Middle frontal gyrus (tissue), 1 donor: ENCODE results near the gene BLM.

Source experiments
- DNase-seq: peaks from one replicate; pipeline ENCODE4 v3.0.0-alpha.2; 2015; ENCODE audit warnings: low spot score; ENCODE audit errors: extremely low spot score

Gene BLM

DNA sequence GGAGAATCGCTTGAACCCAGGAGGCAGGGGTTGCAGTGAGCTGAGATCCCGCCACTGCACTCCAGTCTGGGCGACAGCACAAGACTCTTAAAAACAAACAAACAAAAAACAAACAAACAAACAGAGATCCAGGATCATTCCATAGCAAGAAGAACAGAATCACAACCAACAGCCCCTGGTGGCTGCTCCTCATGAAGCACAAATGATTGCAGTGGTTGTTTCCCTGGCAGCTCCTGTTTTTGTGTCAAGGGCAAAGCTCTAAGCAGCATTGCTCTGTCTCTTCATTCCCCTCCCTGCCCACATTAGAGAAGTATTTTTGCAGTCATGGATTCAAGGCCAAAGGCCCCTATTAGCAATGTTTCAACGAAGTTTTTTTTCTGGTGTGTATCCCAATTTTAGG lies 25.8 kb upstream of the BLM start:
- DNase-seq = no peak

DNA sequence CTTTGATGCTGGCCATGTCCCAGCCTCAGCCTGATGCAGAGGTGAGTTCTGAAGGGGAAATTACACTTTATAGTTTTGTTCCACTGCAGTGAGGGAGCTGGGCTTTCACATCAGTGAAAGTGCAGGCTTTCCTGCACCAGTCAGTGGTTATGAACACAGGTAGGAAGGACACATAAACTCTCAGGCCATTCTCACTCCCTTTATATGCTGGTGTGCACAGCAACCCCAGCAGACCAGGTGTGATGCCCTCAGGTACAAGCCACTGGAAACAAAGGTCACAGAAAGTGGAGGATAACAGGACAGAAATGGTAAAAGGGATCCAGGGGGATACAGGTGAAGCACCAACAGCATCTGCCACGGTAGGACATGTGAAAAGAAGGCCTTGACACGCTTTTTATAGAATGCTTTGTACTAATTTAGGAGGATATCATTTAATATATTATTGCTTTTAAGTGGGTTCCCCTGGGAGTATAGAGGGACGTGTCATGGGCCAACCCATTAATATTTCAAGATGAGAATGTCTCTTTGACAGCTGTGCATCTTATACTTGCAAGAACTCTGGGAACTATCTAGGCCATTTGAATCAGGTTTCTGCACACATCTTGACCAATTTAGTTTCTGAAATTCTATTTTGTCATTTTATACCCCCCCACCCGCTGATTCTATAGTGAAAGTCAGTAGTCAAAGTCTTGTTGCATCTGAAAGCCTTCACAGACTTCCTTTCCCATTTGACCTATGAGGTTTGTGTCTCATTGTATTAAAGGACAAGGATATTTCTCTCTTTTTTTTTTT lies 25.0 kb upstream of the BLM start:
- no peak for DNase-seq

DNA sequence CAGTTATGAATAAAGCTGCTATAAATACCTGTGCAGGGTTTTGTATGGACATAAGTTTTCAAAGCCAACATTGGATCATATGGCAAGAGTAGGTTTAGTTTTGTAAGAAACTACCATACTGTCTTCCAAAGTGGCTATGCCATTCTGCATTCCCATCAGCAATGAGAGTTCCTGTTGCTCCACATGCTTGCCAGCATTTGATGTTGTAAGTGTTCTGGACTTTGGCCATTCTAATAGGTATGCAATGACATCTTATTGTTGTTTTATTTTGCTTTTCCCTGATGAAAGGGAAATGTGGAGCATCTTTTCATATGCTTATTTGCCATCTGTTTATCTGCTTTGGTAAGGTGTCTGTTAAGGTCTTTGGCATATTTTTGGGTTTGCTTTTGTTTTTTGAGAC lies 22.2 kb upstream of the BLM start:
- DNase-seq = no peak

DNA sequence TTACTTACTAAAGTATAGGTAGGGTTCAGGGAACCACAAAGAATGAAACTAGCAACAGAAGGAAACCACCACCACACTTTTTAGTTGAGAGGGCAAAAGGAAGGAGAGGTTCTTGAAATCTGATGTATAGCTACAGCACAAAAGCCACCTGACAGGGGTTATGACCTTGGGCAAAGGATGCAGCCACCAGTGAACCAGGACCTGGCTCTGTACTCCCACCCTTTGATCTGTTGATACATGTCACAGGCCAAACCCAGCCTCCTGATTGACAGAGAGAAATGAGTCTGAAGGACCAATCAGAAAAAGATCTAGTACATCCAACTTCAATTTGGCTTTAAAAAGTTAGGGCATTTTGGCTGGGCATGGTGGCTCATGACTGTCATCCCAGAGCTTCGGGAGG lies 20.0 kb upstream of the BLM start:
- DNase-seq = no peak

DNA sequence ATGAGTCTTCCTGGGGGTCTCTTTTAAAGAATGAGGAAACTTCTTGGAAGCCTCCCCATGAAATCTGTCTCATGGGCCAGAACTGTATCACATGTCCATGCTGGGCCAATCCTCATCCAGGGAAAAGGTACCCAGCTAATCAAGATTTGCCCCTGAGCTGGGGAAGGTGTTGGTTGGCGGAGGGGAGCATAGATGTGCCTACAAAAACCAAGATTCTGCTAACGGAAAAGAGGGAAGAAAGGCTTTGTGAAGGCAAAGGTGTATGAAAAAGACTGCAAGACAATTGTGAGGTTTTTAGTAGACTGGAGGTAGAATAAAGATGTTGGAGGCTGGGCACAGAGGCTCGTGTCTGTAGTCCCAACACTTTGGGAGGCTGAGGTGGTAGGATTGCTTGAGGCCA lies 18.5 kb upstream of the BLM start:
- DNase-seq = no peak

DNA sequence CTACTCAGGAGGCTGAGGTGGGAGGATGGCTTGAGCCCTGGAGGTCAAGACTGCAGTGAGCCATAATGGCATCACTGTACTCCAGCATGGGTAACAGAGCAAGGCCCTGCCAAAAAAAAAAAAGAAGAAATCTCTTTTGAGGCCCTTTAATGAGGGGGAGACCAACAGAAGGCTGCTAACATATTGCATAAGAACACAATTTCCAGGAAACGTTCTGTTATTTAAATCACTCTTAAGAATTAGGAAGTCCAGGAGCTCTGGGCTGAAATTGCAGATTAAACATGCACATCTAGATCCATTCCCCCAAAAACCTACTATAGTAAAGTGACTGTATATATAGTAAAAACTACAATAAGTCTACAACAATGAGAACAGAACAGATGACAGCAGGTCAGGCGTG lies 16.1 kb upstream of the BLM start:
- DNase-seq = no peak

DNA sequence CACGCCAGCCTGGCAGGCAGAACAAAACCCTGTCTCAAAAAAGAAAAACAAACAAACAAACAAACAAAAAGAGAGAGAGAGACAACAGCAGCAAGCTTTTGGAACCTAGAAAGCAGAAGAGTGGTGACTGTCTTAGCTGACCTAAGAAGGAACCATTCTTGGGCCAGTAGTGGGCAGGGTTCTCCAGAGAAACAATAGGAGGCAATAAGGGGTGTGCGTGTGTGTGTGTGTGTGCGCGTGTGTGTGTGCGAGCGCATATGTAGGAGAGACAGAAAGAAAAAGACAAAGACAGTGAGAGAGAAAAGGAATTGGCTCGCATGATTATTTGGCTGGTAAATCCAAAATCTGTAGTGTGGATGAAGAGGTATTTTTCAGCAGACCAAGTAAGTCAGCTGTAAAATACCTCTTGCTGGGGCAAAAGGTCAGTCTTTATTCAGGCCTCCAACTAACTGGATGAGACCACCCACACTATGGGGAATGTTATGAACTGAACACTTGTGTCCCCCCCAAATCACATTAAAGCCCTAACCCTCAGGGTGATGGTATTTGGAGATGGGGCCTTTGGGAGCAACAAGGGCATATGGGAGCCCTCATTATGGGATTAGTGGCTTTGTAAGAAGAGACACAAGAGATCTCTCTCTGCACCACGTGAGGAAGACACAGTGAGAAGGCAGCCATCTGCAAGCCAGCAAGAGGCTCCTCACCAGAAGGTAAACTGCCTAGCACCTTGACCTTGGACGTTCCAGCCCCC lies 15.1 kb upstream of the BLM start:
- DNase-seq = no peak

DNA sequence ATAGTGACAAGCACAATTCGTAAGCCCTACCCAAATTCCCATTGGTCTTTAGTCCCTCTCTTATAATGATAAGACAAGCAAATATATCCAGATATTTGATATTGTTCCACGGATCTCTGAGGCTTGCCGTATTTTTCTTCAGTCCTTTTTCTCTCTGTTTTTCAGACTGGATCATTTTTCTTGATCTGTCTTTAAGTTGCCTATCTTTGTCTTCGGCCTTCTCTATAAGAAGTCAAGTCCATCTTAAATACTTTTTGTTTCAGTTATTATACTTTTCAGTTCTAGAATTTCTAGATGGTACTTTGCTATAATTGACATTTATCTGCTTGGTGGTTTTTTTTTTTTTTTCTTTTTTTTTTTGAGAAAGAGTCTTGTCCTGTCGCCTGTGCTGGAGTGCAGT lies 13.7 kb upstream of the BLM start:
- DNase-seq = no peak

DNA sequence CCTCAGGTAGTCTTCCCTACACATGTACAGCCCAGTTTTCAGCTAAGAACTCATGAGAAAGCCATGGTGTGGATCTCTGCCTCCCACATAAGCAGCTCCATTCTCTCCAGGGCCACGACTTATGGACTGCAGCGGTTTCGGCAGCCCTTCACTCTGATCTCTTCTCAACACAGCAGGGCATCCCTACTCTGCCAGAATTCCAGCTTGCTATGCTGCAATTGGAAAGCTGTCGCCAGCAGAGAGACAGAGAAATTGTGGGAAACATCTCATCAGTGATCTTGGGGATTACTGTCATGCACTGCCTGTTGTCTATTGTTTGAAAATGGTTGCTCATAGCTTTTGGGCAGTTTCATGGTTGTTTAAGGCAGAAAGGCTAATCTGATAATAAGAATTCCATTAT lies 11.9 kb upstream of the BLM start:
- no peak for DNase-seq

DNA sequence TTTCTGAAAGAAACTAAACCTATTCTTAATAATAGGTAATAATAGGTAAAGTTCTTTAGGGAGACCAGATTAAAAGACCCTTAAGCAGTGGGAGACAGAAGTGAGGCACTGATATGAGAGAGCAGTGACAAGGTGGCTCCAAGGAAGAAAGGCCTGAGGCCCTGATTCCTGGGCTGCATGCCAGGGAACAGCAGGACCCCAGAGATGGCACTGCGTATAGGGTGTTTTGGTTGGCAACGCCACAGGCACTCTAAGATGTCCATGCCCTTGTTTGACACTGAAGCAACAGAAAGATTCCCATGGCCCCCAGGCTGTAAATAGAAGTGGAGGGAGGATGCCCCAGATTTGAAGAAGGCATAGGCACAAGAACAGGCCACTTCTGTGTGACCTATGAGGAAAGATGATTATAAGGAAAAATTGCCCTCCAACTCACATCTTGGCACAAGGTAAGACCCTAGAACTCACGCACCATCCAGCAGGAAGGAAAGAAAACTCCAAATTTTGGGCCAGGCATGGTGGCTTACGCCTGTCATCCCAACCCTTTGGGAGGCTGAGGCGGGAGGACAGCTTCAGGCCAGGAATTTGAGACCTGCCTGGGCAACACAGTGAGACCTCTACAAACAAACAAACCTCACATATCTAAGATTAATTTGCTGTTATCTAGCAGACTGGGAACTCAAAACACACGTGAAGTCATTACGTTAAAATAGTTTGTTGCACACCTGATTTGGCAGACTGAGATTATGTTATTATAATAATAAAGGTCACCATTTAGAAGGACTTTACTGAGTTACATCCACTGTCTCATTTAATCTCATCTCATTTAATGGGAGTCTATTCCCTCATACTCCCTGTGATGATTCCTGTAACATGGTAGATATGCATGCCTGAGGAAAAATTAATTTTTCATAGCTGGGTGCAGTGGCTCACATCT lies 10.5 kb upstream of the BLM start:
- no peak for DNase-seq

DNA sequence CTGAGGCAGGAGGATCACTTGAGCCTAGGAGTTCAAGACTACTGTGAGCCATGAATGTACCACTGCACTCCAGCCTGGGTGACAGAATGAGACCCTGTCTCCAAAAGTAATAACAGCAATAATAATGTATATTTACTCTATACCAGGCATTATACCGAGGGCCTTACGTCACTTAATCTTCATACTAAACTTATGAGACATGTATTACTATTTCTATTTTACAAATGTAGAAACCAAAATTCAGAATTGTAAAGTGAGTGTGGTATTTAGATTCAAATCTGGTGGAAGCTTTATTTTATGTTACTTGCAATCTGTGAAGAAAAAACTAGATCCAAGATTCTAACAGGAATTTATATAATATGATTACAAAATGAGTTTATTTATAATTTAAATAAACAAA lies 9.7 kb upstream of the BLM start:
- DNase-seq = no peak

DNA sequence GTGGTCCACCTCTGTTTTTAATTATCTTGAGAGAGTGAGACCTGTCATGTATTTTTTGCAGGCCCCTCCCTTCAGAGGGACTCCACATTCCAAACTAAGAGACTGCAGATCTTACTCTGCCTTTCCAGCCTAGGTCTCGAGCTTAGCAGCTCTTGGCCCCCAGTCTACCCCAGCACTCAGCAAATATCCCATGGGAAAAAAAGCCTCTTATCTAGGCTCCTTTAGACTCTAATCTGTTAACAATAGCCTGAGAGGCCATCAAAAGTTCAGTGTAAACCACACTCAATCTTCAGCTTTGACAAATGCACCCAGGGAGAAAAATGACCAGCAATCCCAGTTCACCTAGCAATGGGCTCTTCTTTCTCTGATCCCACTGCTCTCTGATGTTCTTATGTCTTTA lies 8.6 kb upstream of the BLM start:
- DNase-seq = no peak

DNA sequence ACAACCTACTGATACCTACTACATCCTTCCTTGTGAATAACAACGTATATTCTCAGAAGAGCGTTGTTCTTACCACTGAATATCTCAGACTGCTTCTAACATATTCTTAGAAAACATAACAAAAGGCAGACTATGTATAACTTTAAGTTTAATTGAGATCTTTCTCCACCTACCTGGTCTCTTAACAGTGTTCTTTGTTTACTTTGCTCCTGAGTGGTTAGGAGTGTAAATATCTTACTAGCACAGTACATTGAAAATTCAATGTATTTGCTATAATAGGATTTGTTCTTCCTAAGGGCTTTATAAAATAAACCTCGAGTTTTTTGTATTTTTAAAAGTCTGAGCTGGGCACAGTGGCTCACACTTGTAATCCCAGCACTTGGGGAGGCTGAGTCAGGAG lies 7.9 kb upstream of the BLM start:
- DNase-seq = no peak

DNA sequence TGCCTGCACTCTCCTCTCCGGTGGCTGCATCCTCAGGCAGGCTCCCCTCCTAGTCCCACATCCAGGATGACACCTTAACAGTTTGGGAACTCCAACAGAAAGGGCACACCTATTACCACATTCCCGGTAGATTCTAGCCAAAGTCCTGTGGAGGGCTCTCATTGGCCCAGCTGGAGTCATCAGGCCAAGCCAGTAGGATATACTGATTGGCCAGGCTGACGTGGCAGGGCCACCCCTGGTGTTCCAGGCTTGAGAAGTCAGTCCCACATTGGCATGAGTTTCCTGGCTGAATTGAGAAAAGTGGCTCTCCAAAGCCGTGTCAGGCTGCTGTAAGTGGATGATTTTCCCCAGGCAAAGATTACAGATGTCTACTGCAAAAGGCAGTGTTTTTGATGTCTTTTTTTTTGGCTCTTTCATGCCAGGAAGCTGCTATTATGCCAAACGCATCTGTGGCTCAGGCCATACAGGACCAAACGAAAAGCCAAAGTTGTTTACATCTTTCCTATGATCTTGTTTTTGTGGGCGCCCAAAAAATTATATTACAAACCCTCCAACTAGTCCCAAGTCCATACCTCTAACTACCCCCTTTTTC lies 6.6 kb upstream of the BLM start:
- DNase-seq = no peak

DNA sequence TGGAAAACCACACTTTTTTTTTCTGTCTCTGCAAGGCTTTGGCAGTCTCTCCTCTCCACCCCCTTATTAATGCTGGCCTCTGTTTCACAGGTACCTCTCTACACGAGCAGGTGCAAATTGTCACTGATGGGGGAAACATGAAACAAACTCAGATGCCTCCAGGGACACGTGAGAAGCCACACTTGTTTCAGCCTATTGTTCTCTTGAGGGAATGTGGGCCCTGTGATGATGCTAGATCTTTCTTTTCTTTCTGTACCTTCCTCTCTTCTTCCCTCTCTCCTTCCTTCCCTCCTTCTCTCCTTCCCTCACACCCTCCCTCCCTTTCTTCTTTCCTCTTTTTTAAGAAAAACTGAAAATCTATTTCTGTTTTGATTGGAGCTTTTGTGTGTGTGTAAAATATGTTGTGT lies 5.7 kb upstream of the BLM start:
- no peak for DNase-seq

DNA sequence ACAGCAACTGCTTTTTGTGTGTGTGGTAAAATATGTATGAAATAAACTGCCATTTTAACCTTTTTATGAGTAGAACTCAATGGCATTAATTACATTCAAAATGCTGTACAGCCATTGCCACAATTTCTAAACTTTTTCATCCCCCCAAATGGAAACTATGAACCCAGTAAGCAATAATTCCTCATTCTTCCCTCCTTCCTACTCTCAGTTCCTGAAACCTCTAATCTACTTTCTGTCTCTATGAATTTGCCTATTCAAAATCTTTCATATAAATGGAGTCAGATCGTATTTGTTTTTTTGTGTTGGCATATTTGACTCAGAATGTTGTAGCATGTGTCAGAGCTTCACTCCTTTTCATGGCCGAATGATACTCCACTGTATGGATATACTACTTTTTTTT lies 5.3 kb upstream of the BLM start:
- DNase-seq = no peak

DNA sequence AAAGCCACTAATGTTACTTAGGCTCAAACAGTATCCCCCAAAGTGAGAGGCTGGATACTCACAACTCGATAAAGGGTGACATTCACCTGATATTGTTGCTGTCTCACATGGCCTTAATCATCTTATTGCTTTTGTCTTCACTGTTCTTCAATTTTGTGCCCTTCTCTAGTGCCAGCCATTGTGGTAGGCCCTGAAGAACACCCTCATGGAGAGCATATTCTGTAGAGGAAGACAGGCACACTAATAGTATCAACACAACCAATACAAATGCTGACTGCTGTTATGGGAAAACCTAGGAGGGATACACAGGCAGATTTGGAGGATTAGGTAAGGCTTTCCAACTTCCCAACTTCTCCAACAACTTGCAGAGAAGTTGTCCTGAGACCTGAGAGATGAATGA lies 4.1 kb upstream of the BLM start:
- no peak for DNase-seq

DNA sequence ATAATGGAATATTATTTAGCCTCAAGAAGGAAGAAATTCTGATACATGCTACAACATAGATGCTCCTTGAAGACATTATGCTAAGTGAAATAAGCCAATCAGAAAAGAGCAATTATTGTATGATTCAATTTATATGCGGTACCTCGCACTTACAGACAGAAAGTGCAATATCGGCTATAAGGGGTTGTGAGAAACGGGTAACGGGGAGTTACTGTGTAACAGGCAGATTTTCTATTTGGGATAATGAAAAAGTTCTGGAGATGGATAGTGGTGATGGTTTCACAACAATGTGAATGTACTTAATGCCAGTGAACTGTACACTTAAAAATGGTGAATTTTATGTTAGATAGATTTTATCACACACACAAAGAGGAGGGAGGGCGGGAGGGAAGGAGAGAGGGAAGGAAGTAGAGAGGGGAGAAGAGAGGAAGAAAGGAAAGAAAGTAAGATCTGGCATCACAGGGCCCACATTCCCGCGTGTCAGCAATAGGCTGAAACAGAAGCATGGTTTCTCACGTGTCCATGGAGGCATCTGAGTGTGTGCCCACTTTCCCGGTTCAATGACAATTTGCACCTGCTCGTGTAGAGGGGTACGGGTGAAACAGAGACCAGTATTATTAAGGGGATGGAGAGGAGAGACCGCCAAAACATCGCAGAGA lies 700 bp upstream of the BLM start:
- DNase-seq = no peak

DNA sequence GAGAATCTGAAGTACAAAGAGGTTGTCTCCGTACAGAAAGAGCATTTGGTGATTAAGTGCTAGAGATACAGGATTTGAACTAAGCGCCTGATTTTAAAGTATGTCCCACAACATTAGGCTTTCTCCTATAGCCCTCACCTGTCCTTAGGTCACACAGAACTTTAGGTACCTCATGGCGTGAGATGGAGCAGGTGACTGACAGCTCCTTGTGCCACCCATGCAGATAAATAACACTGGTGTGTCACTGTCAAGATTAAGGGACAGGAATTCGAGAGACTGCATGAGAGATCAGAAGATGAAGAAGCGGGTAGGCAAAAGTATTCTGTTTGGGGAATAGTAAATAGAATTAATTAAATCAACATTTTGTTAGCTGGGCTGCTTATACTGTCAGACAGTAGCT lies 1.1 kb downstream of the BLM start:
- DNase-seq = no peak

DNA sequence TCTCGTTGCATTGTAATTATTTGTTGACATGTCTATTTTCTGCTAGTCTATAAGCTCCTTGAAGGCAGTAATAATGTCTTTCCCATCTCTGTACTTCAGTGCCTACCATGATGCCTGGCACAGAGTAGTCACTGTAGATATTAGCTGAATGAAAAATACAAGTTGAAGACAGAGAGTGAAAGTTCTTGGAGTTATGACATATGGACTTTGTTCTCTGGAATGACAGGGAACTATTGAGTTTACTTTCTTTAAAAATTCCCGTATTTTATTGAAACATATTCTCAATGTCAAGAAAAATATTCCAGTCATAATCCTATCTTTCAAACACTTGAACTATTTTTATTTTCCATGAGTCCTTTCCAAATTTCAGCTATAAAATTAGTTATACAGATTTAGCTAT lies 3.0 kb downstream of the BLM start:
- no peak for DNase-seq

DNA sequence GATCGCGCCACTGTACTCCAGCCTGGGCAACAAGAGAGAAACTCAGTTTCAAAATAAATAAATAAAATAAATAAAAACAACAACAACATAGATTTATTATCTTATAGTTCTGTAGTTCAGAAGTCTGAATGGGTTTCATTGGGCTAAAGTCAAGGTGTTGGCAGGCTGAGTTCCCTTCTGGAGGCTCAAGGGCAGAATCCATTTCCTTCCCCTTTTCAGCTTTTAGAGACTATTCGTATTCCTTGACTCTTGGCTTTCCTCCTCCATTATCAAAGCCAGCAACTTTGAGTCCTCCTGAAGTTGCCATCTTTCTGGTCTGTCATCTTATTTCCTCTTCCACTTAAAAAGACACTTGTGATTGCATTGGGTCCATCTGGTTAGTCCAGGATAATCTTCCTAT lies 12.1 kb downstream of the BLM start:
- no peak for DNase-seq
